ENCODE measurements around the gene MYO9A. TPM values are rescaled to one million over a fixed set of nuclear protein-coding genes. Genes with fewer than 3 reads are reported as not detected.

The MYO9A gene
- 10 to 100 TPM; 34.9 to 36.4 TPM for total RNA-seq
- 12.1 TPM for polyA plus RNA-seq (2013, experiment 1 of 2)
- polyA plus RNA-seq (2013, experiment 2 of 2): 12.4 TPM
- long read RNA-seq, experiment 1, partial matches to known transcripts: 0 of 8 reads
- long read RNA-seq, experiment 1, other reads (novel, unspliced or antisense): 8 of 8 reads
- long read RNA-seq, experiment 2, full-length matches to known transcripts: 2 of 35 reads
- long read RNA-seq, experiment 2, partial matches to known transcripts: 12 of 35 reads
- long read RNA-seq, experiment 2, other reads (novel, unspliced or antisense): 21 of 35 reads
- long read RNA-seq, experiment 3, partial matches to known transcripts: 15 of 27 reads
- long read RNA-seq, experiment 3, other reads (novel, unspliced or antisense): 12 of 27 reads
- long read RNA-seq, experiment 4: 0 reads

- Mint-ChIP-seq H3K9me3 (no peaks in the 10 kb centered on the region), H3K4me3 (peak within 1 kb of the TSS; percentile 95), H3K27me3 (ENCODE audit: insufficient read depth) (no peaks in the 10 kb centered on the region), H3K27ac (peak within 1 kb of the TSS; percentile 99), H3K36me3 (ENCODE audit: low read depth) (no peaks in the 10 kb centered on the region), H3K4me1 (peaks cover 31% of the 10 kb centered on the region)
- Histone ChIP-seq H3K36me3 (ENCODE audit: control insufficient read depth, insufficient read depth, low read length) (no peaks in the 10 kb centered on the region), H3K4me1 (ENCODE audit: control insufficient read depth, insufficient read depth, low read length) (peaks cover 3% of the 10 kb centered on the region), H3K27me3 (ENCODE audit: control insufficient read depth, insufficient read depth, low read length, poor library complexity, severe bottlenecking) (no peaks in the 10 kb centered on the region), H3K27ac (ENCODE audit: low read depth, low read length) (peak within 1 kb of the TSS; percentile 85), H3K9me3 (ENCODE audit: control insufficient read depth, low read length) (no peaks in the 10 kb centered on the region), H3K9ac (ENCODE audit: extremely low read depth, low read length, poor library complexity, severe bottlenecking) (peak within 1 kb of the TSS; percentile 68), H3K4me3 (ENCODE audit: low read length) (peak within 1 kb of the TSS; percentile 96)
- TF ChIP-seq CTCF (conservative IDR thresholded peaks at IDR 0.05): peak; percentile 35
- 1 to 3% methylated on average over 38 to 69 of the region's 69 CpGs for WGBS, 2 experiments (ENCODE audit: insufficient coverage in 1 of 2, insufficient read length in 1 of 2)
- DNase-seq: peak; percentile 99
Observed at GRCh38 chr15:72118017-72118978, at the start of gene MYO9A, which contains the start of gene SENP8. Gene MYO9A, minus strand, starts transcription at chr15:72118150. Its CDS starts 71,587 bp downstream, at chr15:72046563. Gene SENP8, plus strand, starts transcription at chr15:72118403. Its CDS starts 21,221 bp downstream, at chr15:72139624.

GRCh38 chr15:72167445-72167844 lies 49.5 kb upstream of the MYO9A start:
- TF ChIP-seq CTCF (conservative IDR thresholded peaks at IDR 0.05): no peak
- DNase-seq: no peak
- Mint-ChIP-seq H3K27me3 (ENCODE audit: insufficient read depth) (no peaks in the 10 kb centered on the region), H3K9me3 (no peaks in the 10 kb centered on the region), H3K4me3 (no peak overlapping the region), H3K4me1 (peaks cover 20% of the 10 kb centered on the region), H3K27ac (no peak overlapping the region), H3K36me3 (ENCODE audit: low read depth) (no peaks in the 10 kb centered on the region)
- WGBS, 2 experiments (ENCODE audit: insufficient coverage in 1 of 2, insufficient read length in 1 of 2): 94 to 100% methylated on average over 2 to 6 of the region's 6 CpGs
- Histone ChIP-seq H3K9ac (ENCODE audit: extremely low read depth, low read length, poor library complexity, severe bottlenecking) (no peak overlapping the region), H3K36me3 (ENCODE audit: control insufficient read depth, insufficient read depth, low read length) (no peaks in the 10 kb centered on the region), H3K27me3 (ENCODE audit: control insufficient read depth, insufficient read depth, low read length, poor library complexity, severe bottlenecking) (no peaks in the 10 kb centered on the region), H3K27ac (ENCODE audit: low read depth, low read length) (no peak overlapping the region), H3K4me1 (ENCODE audit: control insufficient read depth, insufficient read depth, low read length) (peaks cover 8% of the 10 kb centered on the region), H3K9me3 (ENCODE audit: control insufficient read depth, low read length) (no peaks in the 10 kb centered on the region), H3K4me3 (ENCODE audit: low read length) (no peak overlapping the region)

- no peak overlapping the region for H3K27ac Mint-ChIP-seq
Observed at GRCh38 chr15:72166716-72167417, 48.9 kb upstream of the MYO9A start.

More at GRCh38 chr15:72166716-72167417, 48.9 kb upstream of the MYO9A start:
- H3K4me3 Mint-ChIP-seq: no peak overlapping the region
- H3K4me1 Mint-ChIP-seq: peaks cover 20% of the 10 kb centered on the region
- Histone ChIP-seq H3K27ac (ENCODE audit: low read depth, low read length) (no peak overlapping the region), H3K9me3 (ENCODE audit: control insufficient read depth, low read length) (no peaks in the 10 kb centered on the region), H3K27me3 (ENCODE audit: control insufficient read depth, insufficient read depth, low read length, poor library complexity, severe bottlenecking) (no peaks in the 10 kb centered on the region), H3K9ac (ENCODE audit: extremely low read depth, low read length, poor library complexity, severe bottlenecking) (no peak overlapping the region), H3K4me1 (ENCODE audit: control insufficient read depth, insufficient read depth, low read length) (peaks cover 8% of the 10 kb centered on the region), H3K36me3 (ENCODE audit: control insufficient read depth, insufficient read depth, low read length) (no peaks in the 10 kb centered on the region), H3K4me3 (ENCODE audit: low read length) (no peak overlapping the region)
- H3K27me3 Mint-ChIP-seq (ENCODE audit: insufficient read depth): no peaks in the 10 kb centered on the region
- no peaks in the 10 kb centered on the region for H3K9me3 Mint-ChIP-seq
- TF ChIP-seq CTCF (conservative IDR thresholded peaks at IDR 0.05): no peak
- DNase-seq: no peak
- 89 to 94% methylated on average over 3 to 5 of the region's 5 CpGs for WGBS, 2 experiments (ENCODE audit: insufficient coverage in 1 of 2, insufficient read length in 1 of 2)
- H3K36me3 Mint-ChIP-seq (ENCODE audit: low read depth): no peaks in the 10 kb centered on the region

Measured in endodermal cell (in vitro differentiated cells).